GM18520 (cell line): Measurements from ENCODE around the gene MGLL.

Experiments
- ATAC-seq: cut with Tn5 transposase; IDR thresholded peaks from one replicate; pipeline ENCODE4 v1.9.1; 2021; ENCODE audit not compliant: unreplicated experiment

Gene MGLL

DNA sequence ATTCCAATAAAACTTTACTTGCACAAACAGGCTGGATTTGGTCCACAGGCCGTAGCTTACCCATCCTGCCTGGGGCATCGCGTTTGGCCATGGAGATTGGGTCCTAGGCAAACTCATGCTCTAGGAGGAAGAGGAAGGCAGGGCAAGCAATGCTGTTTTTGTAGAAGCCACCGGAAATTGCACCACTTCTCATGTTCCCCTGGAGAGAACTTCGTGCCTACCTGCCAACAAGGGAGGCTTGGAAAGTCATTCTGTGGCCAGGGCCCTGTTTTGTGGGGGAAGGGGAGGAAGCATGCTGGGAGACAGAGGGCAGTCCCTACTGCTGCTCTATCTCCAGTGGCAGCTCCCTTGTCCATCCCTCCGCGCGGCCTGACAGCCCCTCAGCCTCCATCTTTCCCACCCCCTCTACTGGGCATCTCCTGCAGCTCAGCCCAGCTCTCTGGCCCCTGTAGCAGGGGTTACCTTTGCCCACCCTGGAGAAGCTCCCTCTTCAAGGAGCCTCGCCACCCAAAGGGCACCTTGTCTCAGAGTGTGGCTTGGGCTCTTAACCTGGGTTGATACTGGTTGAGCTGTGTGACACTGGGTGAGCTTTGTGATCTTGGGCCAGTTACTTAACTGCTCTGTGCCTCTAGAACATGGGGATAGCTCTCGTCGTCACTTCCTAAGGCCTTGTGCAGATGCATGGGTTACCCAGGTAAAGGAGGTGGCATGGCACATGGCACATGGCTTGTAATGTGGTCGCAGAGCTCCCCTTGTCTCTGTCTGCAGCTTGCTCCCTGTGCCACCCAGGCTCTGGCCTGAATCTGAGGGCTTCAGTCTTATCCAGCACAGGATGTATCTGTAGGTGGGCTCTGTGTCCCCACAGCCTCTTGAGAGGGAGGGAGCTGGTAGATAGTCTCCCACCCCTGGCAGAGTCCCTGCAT, 143.4 kb downstream of the MGLL start:
- ATAC-seq: no peak

DNA sequence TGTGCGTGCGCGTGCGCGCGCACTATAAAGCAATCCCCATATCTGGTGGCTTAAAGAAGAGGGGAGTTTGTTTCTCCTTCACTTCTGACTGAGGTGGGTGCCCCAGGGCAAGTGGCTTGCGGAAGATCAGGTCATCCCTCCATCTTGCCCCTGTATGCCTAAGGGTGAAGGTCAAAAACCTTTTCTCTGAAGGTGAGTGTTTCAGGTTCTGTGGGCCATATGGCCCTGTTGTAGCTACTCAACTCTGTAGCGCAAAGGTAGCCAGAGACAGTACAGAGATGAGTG, 144.1 kb downstream of the MGLL start:
- no peak for ATAC-seq

DNA sequence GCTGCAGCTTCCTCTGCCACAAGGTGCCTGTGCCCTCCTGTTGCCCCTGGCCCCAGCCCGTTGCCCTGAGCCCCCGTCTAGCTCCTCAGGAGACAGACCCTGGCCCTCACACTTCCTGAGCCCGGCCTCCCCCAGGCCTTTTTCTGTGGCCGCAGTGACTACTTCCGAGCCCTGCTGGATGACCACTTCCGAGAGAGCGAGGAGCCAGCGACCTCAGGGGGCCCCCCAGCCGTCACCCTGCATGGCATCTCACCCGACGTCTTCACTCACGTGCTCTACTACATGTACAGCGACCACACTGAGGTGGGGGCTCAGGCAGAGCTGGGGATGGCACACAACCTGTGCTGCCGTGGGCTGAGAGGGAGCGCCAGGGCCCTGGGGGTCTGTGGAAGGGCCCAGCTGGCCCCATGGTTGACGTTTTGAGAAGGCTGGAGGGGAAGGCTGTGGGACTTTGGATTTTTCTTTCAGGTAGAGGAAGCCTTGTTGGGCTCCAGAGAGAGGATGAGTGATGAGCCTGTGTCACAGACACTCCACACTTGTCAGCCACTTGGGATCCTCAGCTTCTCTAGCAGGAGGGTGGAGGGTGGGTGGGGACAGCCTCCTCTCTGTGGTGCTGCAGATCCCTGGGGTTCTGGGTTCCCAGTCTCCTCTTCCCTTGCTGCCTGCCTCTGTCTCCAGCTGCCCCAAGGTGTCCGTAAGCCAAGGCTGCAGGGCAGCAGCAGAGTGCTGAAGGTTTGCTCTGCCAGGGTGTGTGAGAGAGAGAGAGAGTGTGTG, 144.6 kb downstream of the MGLL start:
- no peak for ATAC-seq

DNA sequence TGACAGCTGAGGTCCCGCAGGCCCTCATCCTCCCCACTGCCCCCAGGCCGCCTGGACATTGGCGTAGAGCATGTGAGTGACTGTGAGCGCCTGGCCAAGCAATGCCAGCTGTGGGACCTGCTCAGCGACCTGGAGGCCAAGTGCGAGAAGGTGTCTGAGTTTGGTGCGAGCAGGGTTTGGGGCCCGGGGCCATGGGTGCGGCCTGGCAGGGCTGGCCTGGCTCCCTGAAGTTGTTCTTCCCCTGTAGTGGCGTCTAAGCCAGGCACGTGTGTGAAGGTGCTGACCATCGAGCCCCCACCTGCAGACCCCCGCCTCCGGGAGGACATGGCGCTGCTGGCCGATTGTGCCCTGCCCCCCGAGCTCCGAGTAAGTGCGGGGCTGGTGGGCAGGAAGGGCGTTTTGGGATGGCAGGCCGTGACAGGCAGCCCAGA, 145.4 kb downstream of the MGLL start:
- no peak for ATAC-seq

DNA sequence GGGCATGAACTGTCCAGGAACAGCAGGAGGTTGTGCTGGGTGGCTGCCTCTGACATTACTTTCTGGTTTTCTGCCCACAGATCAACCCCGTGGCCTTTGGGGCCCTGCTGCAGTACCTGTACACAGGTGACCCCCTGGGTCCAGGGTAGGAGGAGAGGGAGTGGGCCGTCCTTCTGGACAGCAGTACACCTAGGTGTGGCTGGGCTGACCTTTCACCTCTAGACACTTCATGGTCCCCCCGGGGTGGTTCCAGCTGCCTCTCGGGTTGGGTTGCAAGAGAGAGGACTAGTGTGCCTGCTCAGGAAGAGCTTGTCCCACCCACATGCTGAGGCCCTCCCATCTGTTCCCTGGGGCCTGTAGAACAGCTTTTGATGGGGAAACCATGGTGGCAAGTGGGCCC, 145.9 kb downstream of the MGLL start:
- no peak for ATAC-seq

- ATAC-seq: no peak
Observed at GRCh38 chr3:127675651-127676391, 146.5 kb downstream of the MGLL start.

DNA sequence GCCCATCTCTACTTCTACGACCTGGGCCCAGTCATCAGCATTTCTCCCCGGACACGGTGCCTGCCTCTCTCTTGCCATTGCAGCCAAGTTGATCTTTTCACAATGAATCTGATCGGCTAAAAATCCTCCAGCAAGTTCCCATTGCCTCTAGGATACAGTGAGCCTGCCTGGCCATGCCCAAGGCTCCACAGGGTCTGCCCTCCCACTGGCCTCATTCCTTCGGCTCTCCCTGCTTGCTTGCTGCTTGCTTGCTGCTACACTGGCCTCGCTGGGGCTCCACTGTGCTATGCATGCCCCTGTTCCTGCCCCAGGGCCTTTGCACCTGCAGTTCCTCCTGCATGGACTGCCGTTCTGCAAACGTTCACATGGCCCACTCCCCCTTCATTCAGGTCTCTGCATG, 147.5 kb downstream of the MGLL start:
- no peak for ATAC-seq

DNA sequence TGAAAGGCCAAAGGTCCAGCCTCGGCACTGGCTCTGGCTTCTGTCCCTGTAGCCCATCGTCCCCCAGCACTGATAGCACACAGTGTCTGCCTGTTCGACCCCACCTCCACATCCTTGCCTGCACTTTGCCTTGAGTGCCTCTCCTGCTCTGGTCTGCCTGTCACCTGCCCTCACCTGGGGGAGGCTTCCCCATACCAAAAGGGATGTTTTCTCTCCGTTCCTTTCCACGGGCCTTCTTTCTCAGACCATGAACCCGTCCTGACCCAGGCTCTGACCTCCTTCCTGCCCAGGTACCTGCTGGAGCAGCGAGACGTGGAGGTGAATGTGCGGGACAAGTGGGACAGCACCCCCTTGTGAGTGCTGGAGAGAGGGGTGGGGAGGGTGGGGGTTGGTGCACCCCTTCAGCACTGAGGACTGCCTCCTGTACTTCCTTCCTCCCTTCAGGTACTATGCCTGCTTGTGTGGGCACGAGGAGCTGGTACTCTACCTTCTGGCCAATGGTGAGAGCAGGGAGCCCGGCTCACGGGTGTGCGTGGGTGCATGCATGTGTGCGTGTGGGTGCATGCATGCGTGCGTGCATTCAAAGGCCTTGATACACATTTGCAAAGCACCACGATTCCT, 148.1 kb downstream of the MGLL start:
- no peak for ATAC-seq

DNA sequence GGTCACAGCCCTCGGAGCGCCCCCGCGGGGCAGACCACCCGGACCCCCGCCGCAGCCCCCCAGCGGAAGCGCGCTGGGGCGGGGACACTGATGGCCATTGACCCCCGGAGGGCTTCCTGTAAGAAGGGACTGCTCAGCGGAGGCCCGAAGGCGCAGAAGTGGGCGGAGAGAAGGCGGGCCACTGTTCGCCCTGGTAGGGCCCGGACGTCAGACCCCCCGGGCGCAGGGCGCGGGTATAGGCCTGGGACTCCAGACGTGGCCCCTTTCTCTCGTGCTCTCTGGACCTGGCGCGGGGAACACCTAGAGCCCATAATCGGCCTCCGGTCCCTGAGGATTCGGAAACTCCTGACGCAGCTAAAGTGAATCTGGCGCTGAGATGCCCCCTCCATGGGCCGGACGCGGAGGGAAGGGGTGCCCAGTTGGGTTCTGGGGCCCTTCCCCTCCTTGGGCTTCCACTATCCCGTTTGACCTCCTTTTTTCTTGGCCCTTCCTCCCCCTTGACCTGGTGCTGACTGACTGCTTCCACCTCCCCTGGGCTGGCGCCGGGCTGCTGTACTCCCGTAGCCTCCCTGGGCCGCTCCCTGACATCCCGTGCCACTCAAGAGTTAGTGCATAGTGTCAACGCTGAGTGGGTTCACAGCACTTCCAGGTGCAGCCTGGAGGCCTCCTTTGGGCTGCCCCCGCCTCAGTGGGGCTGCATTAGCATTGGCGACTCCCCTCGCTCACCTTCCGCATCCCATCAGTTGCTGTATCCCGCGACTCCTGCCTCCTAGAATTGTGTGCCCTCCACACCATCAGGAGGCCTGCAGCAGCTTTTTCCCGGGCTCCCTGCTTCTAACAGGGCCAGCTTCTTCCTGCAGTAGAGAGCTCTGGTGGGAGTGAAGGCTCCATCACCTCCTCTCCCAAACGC, 148.9 kb downstream of the MGLL start:
- peak; percentile 18 for ATAC-seq

- peak; percentile 30 for ATAC-seq
Observed at GRCh38 chr3:127672429-127673190, 149.7 kb downstream of the MGLL start, which contains the start of gene ABTB1. ABTB1 (plus strand) TSS chr3:127672952; CDS start chr3:127673026, 74 bp downstream.

- ATAC-seq: peak; percentile 5
Observed at GRCh38 chr3:127671523-127672428, 150.5 kb downstream of the MGLL start.

- no peak for ATAC-seq
Observed at GRCh38 chr3:127670761-127671522, 151.4 kb downstream of the MGLL start.

- ATAC-seq: no peak
Observed at GRCh38 chr3:127670229-127670559, 152.1 kb downstream of the MGLL start.

DNA sequence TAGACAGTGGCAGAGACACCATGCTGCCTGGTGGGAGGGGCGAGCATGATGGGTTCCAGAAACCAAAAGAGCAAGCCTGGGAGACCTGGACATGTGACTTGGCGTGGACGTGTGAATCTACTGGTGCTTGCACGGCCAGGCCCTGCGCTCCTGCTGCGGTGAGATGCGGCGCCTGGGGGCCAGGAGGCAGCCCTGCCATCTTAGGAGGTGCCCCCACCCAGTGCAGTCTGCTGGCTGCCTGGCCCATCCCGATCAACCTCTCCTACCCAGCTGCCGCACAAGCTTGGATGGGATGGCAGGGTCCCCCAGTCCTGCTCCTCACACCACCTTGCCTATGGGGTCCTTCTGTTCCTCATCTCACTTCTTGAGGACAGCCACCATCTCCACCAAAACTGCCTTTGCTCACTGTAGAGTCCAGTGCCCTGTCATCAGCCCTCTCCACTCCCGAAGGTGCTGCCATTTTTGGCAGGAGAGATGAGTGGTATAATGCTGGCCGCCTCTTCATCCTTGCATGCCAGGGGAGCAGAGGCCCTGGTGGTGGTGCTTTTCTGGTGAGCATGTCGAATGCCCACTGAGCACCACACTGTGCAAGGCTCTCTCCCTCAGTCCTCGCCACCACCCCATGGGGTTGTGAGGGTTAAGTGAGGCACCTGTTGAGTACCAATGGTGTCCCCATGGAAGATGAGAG, 152.6 kb downstream of the MGLL start:
- no peak for ATAC-seq

- no peak for ATAC-seq
Observed at GRCh38 chr3:127668906-127669305, 153.4 kb downstream of the MGLL start.

- ATAC-seq: no peak
Observed at GRCh38 chr3:127667119-127667681, 155.1 kb downstream of the MGLL start.

DNA sequence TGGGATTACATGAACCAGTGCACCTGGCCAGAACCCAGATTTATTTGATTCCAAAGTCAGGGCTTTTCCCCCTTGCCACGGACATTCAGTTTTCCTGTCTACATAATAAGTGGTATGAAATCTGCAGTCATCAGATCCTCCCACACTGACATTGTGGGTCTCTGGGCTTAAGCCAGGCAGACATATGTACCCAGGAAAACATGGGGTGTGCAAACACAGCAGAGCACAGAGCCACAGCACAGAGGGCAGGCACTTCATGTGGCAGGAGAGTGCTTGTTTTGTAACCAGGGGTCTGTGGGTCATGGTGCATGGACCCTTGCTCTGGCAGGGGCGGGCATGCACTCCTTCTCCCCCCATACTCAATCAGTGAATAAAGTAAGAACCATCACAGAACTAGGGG, 155.6 kb downstream of the MGLL start:
- no peak for ATAC-seq
